Right ventricle myocardium superior (tissue), 1 donor: ENCODE results near the gene PEX12. TPM values are rescaled to one million over a fixed set of nuclear protein-coding genes. Genes with fewer than 3 reads are reported as not detected.
"Not testable (repeated sequence)": the region's sequence is repeated elsewhere in the genome, so short reads cannot be mapped to it uniquely, and the experiment has no call there.

Source experiments
- ATAC-seq: fragments of 200-7000 bp; cut with Tn5 transposase; one replicate; pipeline ENCODE4 v1.9.1; 2020; ENCODE audit warnings: mild to moderate bottlenecking; ENCODE audit not compliant: poor library complexity
- DNase-seq: peaks from one replicate; pipeline ENCODE4 v3.0.0-alpha.2; 2020
- intact Hi-C: fragments of 100-400 bp; cut with DNase I; formaldehyde crosslinking; loops from one replicate; pipeline ENCODE4 v1.11.2; 2022
- total RNA-seq: library from RNA; stranded (reverse); fragmentation: NEBNext Ultra II Directional; extraction: Animal tissue kit (Norgen Biotek cat#: 25700); gene quantifications from one replicate; pipeline ENCODE4 v1.2.1, GENCODE V29; 2021
- donor health status: DM: no; HTN: yes; CAD: no; lungs with severe emphysema.

Gene PEX12
- total RNA-seq, 1 donor from 2014 or later = 7.0 TPM

- no peak for ATAC-seq
- intact Hi-C loops = loop anchor here (10.0 kb wide), 1 partner anchor 60 kb away; no protein-coding TSS in a partner anchor
- DNase-seq = no peak
Observed at GRCh38 chr17:35545150-35545549, 33.2 kb downstream of the PEX12 start.

- DNase-seq (no peak), ATAC-seq (no peak)
- intact Hi-C loops = loop anchor here (10.0 kb wide), 1 partner anchor 59 kb away; no protein-coding TSS in a partner anchor
Observed at GRCh38 chr17:35543856-35544255, 34.5 kb downstream of the PEX12 start.

DNA sequence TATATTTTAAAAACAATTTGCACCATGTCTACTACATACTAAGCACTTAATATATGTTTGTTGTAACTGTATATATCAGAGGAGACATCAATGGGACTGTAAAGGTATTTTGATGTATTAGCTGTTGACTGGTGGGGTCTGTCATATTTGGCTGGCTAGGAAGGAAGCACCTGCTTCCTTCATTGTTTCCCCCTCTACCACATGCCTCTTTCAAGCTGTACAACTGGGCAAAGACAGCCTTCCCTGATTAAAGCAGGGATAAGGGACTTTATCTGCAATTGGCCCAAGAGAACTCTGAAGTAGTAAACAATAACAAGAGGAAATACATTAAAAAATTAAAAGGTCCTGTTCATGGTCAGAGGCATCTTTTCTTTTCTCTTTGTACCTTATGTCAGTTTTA is 35.4 kb downstream of the PEX12 start:
- intact Hi-C loops = loop anchor here (10.0 kb wide), 1 partner anchor 58 kb away; no protein-coding TSS in a partner anchor
- DNase-seq (no peak), ATAC-seq (no peak)

DNA sequence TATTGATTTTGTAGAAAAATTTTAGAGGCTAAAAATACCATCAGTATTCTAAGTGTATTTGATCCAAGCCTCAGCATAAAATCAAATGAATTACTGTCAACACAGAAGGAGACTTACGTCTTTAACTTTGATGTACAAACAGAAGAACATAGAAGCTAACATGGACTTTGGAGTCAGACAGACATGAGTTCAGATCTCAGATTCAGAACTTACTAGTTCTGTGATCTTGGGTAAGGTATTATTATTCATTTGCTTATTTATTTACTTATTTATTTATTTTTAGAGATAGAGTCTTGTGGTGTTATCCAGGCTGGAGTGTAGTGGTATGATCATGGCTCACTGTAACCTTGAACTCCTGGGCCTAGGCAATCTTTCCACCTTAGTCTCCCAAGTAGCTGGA is 36.9 kb downstream of the PEX12 start:
- DNase-seq (no peak), ATAC-seq (no peak)
- intact Hi-C loops = loop anchor here (10.0 kb wide), 1 partner anchor 57 kb away; no protein-coding TSS in a partner anchor

- intact Hi-C loops = loop anchor here (10.0 kb wide), 1 partner anchor 56 kb away; no protein-coding TSS in a partner anchor
- peak; percentile 53 for DNase-seq
- peak; percentile 48 for ATAC-seq
Observed at GRCh38 chr17:35540589-35541404, 37.6 kb downstream of the PEX12 start.

DNA sequence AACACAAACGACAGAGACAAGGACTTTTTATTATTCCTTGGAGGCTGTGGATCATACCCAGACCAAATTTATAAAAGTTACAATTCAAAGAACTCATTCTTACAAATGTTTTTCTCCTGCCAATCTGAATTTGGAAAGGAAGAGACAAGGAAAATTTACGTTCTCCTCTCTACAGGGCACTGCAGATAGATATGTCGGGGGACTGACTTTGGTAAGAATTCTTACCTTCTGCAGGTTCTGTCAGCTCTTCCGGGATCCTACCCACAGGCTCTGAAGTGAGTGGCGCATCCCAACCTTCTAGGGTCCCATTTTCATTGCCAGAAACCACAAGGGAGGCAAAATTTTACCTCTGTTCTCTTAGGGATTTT is 38.7 kb downstream of the PEX12 start:
- intact Hi-C loops = loop anchor here (5.0 to 10.0 kb wide), 2 partner anchors 55 to 367 kb away; no protein-coding TSS in a partner anchor
- DNase-seq (no peak), ATAC-seq (no peak)

DNA sequence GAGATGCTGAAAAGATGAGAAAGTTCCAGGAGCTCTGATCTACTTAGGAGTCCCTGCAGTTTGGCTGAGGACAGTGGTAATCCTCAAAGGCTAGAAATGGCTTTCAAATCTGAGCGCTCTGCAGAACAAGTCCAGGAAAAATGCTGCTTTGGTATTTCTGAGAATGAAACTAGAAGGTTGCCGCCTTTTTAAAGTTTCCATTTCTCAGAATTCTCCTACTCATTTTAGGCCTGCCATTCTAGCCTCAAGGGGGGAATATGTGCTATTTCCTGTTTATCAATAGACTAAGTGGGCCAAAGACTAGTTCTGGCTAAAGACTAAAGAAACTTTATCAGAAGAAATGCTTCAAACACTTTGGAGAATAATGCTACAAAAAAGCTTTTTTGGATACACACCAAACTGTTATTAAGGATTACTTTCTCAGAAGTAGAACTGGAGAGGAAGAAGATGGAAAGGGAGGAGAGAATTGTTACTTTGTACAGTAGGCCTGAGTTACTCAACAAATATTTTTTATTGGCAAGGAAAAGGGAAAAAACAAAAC is 40.7 kb downstream of the PEX12 start, which contains the start of gene SLFN12L:
SLFN12L (minus strand) TSS at position 78 of the 541 bp plus-strand sequence. CDS start 15,314 bp downstream, outside the sequence.
- ATAC-seq (peak; percentile 40), DNase-seq (no peak)
- intact Hi-C loops = loop anchor here (5.0 kb wide), 1 partner anchor 365 kb away; no protein-coding TSS in a partner anchor

- intact Hi-C loops = loop anchor here (5.0 kb wide), 1 partner anchor 364 kb away; no protein-coding TSS in a partner anchor
- DNase-seq (no peak), ATAC-seq (no peak)
Observed at GRCh38 chr17:35536664-35537171, 41.7 kb downstream of the PEX12 start.

GRCh38 chr17:35535406-35535805 is 43.0 kb downstream of the PEX12 start:
- DNase-seq, ATAC-seq: not testable (repeated sequence)
- intact Hi-C loops = loop anchor here (5.0 kb wide), 1 partner anchor 363 kb away; no protein-coding TSS in a partner anchor

- intact Hi-C loops = loop anchor here (5.0 kb wide), 1 partner anchor 362 kb away; no protein-coding TSS in a partner anchor
Observed at GRCh38 chr17:35534576-35535093, 43.7 kb downstream of the PEX12 start.

DNA sequence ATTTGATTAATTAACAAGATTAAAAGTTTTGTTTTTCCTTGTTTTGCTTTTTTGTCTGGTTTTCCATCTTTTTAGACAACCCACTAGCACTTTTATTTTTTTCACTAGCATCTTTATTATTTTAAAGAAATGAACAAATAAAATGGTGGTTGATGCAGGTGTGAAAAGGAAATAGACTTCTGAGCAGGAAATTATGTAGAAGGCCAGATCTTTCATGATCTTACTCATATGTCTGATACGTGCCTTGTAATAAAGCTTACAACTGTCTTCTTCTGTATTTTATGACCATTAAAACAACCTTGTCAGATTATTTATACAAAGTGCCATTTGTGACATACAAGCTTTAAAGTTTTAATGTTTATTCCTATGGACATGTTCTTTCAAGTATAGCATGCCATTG is 47.2 kb downstream of the PEX12 start:
- DNase-seq (no peak), ATAC-seq (no peak)
- intact Hi-C loops = no loop called here

More at GRCh38 chr17:35534576-35535093, 43.7 kb downstream of the PEX12 start:
- no peak for ATAC-seq
- DNase-seq = no peak

DNA sequence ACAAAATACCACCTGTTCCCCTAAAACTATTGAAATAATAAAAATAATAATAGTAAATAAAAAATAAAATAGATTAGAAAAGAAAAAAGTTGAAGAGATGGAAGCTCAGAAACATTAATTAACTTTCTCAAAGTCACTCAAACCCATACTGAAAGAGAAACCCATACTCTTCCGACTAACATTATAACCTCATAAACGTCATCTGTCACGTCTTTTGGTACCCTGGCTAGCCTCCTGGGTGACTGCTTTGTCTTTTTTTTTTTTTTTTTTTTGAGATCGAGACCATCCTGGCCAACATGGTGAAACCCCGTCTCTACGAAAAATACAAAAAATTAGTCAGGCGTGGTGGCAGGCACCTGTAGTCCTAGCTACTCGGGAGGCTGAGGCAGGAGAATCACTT is 48.5 kb downstream of the PEX12 start:
- intact Hi-C loops = no loop called here
- no peak for DNase-seq
- no peak for ATAC-seq

- intact Hi-C loops, DNase-seq, ATAC-seq: not testable (repeated sequence)
Observed at GRCh38 chr17:35529326-35529725, 49.0 kb downstream of the PEX12 start.

Other genes with a start within 250 kb of the PEX12 start
- 16.8 TPM for gene SLFN11, start 204.9 kb downstream of the PEX12 start, total RNA-seq
- gene SLFN12, start 146.1 kb downstream of the PEX12 start, total RNA-seq = 3.3 TPM
- gene SLFN13, start 129.8 kb downstream of the PEX12 start, total RNA-seq = 5.4 TPM
- 0.19 TPM for gene SLFN12L, start 40.9 kb downstream of the PEX12 start, total RNA-seq
- not detected for gene SLFN14, start 17.8 kb downstream of the PEX12 start, total RNA-seq
- gene AP2B1, start 8.8 kb upstream of the PEX12 start, total RNA-seq = 112 TPM
- 22.3 TPM for gene RASL10B, start 153.1 kb upstream of the PEX12 start, total RNA-seq
- gene GAS2L2, start 174.7 kb upstream of the PEX12 start, total RNA-seq = 0.11 TPM
- gene C17orf50, start 182.3 kb upstream of the PEX12 start, total RNA-seq = not detected
- 1.2 TPM for gene MMP28, start 217.1 kb upstream of the PEX12 start, total RNA-seq
- 94.8 TPM for gene TAF15, start 230.9 kb upstream of the PEX12 start, total RNA-seq